AG09309 (cell line): ENCODE data around the gene SNAPC4.
A peak's percentile ranks its signal among the peaks of the same experiment; 100 is the strongest.

ENCODE experiments used
- DNase-seq: peaks from one replicate; pipeline ENCODE4 v3.0.0-alpha.2; 2010; ENCODE audit warnings: low read depth
- H3K4me3 ChIP-seq: 2 replicates; pipeline ENCODE4 v1.5.1; 2011; ENCODE audit warnings: mild to moderate bottlenecking, low read depth, low read length, moderate library complexity; ENCODE audit not compliant: control insufficient read depth
- TF ChIP-seq, protein P1 (sequence below): IDR thresholded peaks from 2 replicates; pipeline ENCODE4 v1.5.1; 2011; ENCODE audit warnings: mild to moderate bottlenecking, low read depth, low read length, inconsistent platforms; ENCODE audit not compliant: insufficient read depth, control insufficient read depth; ENCODE audit errors: missing control alignments

SNAPC4 gene, protein sequence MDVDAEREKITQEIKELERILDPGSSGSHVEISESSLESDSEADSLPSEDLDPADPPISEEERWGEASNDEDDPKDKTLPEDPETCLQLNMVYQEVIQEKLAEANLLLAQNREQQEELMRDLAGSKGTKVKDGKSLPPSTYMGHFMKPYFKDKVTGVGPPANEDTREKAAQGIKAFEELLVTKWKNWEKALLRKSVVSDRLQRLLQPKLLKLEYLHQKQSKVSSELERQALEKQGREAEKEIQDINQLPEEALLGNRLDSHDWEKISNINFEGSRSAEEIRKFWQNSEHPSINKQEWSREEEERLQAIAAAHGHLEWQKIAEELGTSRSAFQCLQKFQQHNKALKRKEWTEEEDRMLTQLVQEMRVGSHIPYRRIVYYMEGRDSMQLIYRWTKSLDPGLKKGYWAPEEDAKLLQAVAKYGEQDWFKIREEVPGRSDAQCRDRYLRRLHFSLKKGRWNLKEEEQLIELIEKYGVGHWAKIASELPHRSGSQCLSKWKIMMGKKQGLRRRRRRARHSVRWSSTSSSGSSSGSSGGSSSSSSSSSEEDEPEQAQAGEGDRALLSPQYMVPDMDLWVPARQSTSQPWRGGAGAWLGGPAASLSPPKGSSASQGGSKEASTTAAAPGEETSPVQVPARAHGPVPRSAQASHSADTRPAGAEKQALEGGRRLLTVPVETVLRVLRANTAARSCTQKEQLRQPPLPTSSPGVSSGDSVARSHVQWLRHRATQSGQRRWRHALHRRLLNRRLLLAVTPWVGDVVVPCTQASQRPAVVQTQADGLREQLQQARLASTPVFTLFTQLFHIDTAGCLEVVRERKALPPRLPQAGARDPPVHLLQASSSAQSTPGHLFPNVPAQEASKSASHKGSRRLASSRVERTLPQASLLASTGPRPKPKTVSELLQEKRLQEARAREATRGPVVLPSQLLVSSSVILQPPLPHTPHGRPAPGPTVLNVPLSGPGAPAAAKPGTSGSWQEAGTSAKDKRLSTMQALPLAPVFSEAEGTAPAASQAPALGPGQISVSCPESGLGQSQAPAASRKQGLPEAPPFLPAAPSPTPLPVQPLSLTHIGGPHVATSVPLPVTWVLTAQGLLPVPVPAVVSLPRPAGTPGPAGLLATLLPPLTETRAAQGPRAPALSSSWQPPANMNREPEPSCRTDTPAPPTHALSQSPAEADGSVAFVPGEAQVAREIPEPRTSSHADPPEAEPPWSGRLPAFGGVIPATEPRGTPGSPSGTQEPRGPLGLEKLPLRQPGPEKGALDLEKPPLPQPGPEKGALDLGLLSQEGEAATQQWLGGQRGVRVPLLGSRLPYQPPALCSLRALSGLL (N-terminal part only)

DNA sequence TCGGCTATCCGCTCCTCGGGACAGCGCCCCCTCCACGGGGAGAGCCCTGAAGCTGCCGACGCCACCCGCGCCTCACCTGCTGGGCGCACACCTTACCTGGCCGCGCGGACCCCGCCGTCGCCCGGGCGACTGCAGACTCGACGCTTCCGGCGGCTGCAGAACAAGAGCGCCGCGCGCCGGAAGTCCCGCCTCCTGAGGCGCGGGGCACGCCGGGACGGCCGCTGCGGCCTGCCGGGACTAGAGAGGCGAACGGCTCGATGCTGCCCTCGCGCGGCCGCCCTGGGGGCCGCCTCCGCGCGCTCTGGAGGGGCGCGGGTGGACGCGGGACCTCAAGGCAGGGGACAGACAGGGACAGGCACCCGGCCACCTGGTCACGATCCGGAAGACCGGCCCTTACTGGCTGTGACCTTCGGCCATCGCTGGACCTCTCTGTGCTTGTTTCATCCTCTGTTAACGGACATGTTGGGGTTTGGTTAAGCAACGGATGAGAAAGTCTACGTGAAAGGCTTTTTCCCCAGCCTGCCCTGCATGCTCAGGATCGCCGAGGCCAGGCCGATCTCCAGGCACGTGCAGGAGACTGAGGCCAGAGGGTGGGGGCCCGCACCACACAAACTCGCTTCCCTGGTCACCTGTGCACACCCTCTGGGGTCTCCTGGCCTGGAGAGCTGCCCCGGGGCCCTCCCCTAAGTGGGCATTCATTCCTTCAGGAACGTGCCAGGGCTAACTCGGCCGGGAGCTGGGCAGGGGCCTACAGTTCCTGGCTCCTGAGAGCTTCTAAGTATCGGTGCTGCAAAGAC is at the start of gene SNAPC4:
Gene SNAPC4 (minus strand): TSS at position 133 of the 797 bp plus-strand sequence. CDS start 1,742 bp downstream, outside the sequence.
- peak within 1 kb of the TSS; percentile 89 for H3K4me3 ChIP-seq
- TF ChIP-seq, protein P1, sequence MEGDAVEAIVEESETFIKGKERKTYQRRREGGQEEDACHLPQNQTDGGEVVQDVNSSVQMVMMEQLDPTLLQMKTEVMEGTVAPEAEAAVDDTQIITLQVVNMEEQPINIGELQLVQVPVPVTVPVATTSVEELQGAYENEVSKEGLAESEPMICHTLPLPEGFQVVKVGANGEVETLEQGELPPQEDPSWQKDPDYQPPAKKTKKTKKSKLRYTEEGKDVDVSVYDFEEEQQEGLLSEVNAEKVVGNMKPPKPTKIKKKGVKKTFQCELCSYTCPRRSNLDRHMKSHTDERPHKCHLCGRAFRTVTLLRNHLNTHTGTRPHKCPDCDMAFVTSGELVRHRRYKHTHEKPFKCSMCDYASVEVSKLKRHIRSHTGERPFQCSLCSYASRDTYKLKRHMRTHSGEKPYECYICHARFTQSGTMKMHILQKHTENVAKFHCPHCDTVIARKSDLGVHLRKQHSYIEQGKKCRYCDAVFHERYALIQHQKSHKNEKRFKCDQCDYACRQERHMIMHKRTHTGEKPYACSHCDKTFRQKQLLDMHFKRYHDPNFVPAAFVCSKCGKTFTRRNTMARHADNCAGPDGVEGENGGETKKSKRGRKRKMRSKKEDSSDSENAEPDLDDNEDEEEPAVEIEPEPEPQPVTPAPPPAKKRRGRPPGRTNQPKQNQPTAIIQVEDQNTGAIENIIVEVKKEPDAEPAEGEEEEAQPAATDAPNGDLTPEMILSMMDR, result peak; percentile 55
- DNase-seq, result peak; percentile 11

DNA sequence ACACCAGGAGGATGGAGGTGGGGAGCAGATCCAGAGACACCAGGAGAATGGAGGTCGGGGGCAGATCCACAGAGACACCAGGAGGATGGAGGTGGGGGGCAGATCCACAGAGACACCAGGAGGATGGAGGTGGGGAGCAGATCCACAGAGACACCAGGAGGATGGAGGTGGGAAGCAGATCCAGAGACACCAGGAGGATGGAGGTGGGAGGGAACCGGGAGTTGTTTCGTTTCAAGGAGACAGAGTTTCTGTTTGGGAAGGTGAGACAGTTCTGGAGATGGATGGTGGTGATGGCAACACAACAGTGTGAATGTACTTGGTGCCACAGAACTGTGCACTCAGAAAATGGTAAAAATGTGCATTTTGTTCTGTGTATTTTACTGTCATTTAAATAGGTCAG is 48.7 kb upstream of the SNAPC4 start:
- H3K4me3 ChIP-seq, result no peak overlapping the region
- TF ChIP-seq, protein P1, result no peak

DNA sequence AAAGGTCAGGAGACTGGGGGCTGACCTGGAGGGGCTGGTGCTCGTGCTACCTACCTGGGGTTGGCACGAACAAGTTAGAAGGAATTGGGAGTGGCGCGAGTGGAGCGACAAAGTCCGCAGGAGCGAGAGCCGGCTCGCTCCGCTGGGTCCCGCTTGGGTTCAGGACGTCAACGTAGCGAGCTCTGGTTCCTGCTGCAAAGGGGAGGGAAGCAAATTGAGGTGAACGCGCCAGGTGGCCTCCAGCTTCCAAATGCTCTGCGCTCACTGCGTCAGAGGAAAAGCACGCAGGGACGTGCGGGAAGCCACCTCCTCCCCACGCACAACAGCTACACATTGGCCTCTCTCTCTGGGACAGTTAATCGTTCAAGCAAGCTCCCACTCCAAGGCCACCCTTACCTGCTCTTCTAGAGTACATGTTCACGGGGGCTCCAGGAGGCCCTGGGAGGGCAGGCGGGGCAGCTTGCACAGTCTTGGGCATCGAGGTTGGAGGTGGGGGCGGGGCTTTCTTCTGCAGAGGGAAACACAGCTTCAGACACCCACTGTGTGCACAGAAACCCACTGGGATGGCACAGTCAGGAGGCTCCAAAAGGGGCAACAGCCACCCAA is 47.3 kb upstream of the SNAPC4 start:
- TF ChIP-seq, protein P1, result no peak
- no peak overlapping the region for H3K4me3 ChIP-seq
- DNase-seq, result no peak

More for the DNA sequence above, 48.7 kb upstream of the SNAPC4 start:
- DNase-seq, result no peak

DNA sequence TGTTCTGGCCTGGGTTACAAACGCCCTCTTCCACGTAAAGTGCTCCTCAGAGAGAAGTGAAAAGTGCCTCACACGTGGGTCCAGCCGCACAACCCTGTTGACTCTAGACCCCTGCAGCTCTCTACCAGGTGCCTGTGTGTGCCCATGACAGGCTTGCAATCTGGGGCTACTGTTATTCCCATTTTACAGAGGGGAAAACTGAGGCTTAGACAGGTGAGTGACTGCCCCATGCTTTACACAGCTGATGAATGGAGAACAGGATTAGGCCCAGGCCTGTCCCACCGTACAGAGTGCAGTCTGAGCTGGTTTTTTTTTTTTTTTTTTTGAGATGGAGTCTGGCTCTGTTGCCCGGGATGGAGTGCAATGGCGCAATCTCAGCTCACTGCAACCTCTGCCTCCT is 45.8 kb upstream of the SNAPC4 start:
- TF ChIP-seq, protein P1, result no peak
- no peak for DNase-seq
- no peak overlapping the region for H3K4me3 ChIP-seq

DNA sequence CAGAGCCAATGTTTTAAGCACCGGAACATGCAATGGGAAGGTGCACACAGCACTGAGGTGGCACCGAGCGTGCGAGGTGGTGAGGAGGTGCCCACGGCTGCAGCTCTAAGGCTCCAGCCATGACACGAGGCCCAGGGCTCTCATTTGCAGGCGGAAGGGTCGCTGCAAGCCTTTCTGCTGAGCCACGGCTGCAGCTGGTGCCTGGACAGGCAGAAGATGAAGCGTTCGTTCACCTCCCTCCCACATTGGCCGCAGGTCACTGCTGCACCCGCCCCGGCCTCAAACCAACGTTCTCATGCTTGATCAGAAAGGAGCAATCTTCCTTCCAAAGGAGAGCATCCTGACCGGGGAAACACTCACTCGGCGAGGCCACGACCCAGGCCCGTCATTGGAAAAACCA is 44.1 kb upstream of the SNAPC4 start:
- no peak for DNase-seq
- TF ChIP-seq, protein P1, result no peak
- H3K4me3 ChIP-seq, result no peak overlapping the region
